Stimulated activated CD8-positive, alpha-beta memory T cell treated with anti-CD3 and anti-CD28 coated beads, Interleukin-2, amount 100 ng/mL, for 1 hour (primary cell): ENCODE measurements around the gene ZFYVE1.
"Not testable (repeated sequence)": the region's sequence is repeated elsewhere in the genome, so short reads cannot be mapped to it uniquely, and the experiment has no call there.

Experiments used
- DNase-seq, 2 donors: peaks; one replicate each; pipeline ENCODE4 v3.0.0-alpha.2; 2020; ENCODE audit warnings: low read depth in 2 of 2

ZFYVE1 gene

GRCh38 chr14:72961016-72961415 is 65.9 kb downstream of the ZFYVE1 start:
- not testable (repeated sequence) for DNase-seq

GRCh38 chr14:72958548-72958947 is 68.4 kb downstream of the ZFYVE1 start:
- no peak for DNase-seq

- no peak for DNase-seq
Observed at GRCh38 chr14:72957213-72957612, 69.7 kb downstream of the ZFYVE1 start.

GRCh38 chr14:72956741-72957140 is 70.2 kb downstream of the ZFYVE1 start:
- DNase-seq = not testable (repeated sequence)

GRCh38 chr14:72952171-72952570 is 74.7 kb downstream of the ZFYVE1 start:
- no peak for DNase-seq

- DNase-seq = peak; percentile 25 to 37
Observed at GRCh38 chr14:72948481-72949138, 78.3 kb downstream of the ZFYVE1 start.

GRCh38 chr14:72947366-72948160 is 79.3 kb downstream of the ZFYVE1 start:
- DNase-seq = no peak

GRCh38 chr14:72946491-72946890 is 80.4 kb downstream of the ZFYVE1 start:
- DNase-seq = no peak

GRCh38 chr14:72945356-72946027 is 81.4 kb downstream of the ZFYVE1 start:
- no peak for DNase-seq

GRCh38 chr14:72943876-72944430 is 83.0 kb downstream of the ZFYVE1 start:
- DNase-seq = no peak

- no peak for DNase-seq
Observed at GRCh38 chr14:72942934-72943333, 84.0 kb downstream of the ZFYVE1 start.

GRCh38 chr14:72941286-72941985 is 85.5 kb downstream of the ZFYVE1 start:
- DNase-seq = no peak

GRCh38 chr14:72939630-72940029 is 87.3 kb downstream of the ZFYVE1 start:
- DNase-seq = no peak

GRCh38 chr14:72932893-72933292 is 94.0 kb downstream of the ZFYVE1 start:
- DNase-seq = no peak

GRCh38 chr14:72929316-72930080 is 97.4 kb downstream of the ZFYVE1 start:
- no peak for DNase-seq

GRCh38 chr14:72928872-72929271 is 98.0 kb downstream of the ZFYVE1 start:
- no peak for DNase-seq

GRCh38 chr14:72926292-72927028 is 100.4 kb downstream of the ZFYVE1 start, which contains the start of gene DCAF4:
DCAF4 (plus strand) TSS chr14:72926464; CDS start chr14:72937979, 11,515 bp downstream.
- DNase-seq = peak; percentile 79 to 88

- DNase-seq = no peak
Observed at GRCh38 chr14:72925815-72926291, 101.1 kb downstream of the ZFYVE1 start.

- no peak for DNase-seq
Observed at GRCh38 chr14:72925171-72925759, 101.6 kb downstream of the ZFYVE1 start.

GRCh38 chr14:72924337-72924736 is 102.6 kb downstream of the ZFYVE1 start:
- no peak for DNase-seq
